IPS DF 4.7 (cell line): ENCODE measurements around the gene GALNT9.

Experiments
- DNase-seq: peaks from one replicate; pipeline ENCODE4 v3.0.0-alpha.2; 2013; ENCODE audit warnings: low spot score; ENCODE audit errors: extremely low read depth

The GALNT9 gene

GRCh38 chr12:132174015-132174838 is 155.2 kb downstream of the GALNT9 start:
- DNase-seq, result no peak

- DNase-seq, result no peak
Measured at GRCh38 chr12:132173135-132174014, 156.0 kb downstream of the GALNT9 start.

GRCh38 chr12:132172619-132173018 is 156.8 kb downstream of the GALNT9 start:
- no peak for DNase-seq

GRCh38 chr12:132171968-132172521 is 157.3 kb downstream of the GALNT9 start:
- DNase-seq, result no peak

GRCh38 chr12:132171293-132171967 is 158.0 kb downstream of the GALNT9 start:
- DNase-seq, result no peak

- no peak for DNase-seq
Measured at GRCh38 chr12:132170637-132171292, 158.6 kb downstream of the GALNT9 start.

- DNase-seq, result no peak
Measured at GRCh38 chr12:132170094-132170636, 159.2 kb downstream of the GALNT9 start.

- DNase-seq, result no peak
Measured at GRCh38 chr12:132169376-132169775, 160.0 kb downstream of the GALNT9 start.

GRCh38 chr12:132168311-132169031 is 160.9 kb downstream of the GALNT9 start:
- DNase-seq, result no peak

- no peak for DNase-seq
Measured at GRCh38 chr12:132167611-132168310, 161.6 kb downstream of the GALNT9 start.

GRCh38 chr12:132166801-132167591 is 162.4 kb downstream of the GALNT9 start:
- DNase-seq, result no peak

GRCh38 chr12:132166093-132166492 is 163.3 kb downstream of the GALNT9 start:
- no peak for DNase-seq

GRCh38 chr12:132165584-132165983 is 163.8 kb downstream of the GALNT9 start:
- DNase-seq, result no peak

GRCh38 chr12:132164426-132164825 is 165.0 kb downstream of the GALNT9 start:
- no peak for DNase-seq

GRCh38 chr12:132163911-132164288 is 165.5 kb downstream of the GALNT9 start:
- DNase-seq, result no peak

GRCh38 chr12:132163041-132163910 is 166.1 kb downstream of the GALNT9 start:
- no peak for DNase-seq

GRCh38 chr12:132162508-132163031 is 166.8 kb downstream of the GALNT9 start:
- DNase-seq, result no peak
